ENCODE data around the gene WFDC12. TPM values are rescaled to one million over a fixed set of nuclear protein-coding genes. Genes with fewer than 3 reads are reported as not detected.

Gene WFDC12
- total and polyA plus RNA-seq, 4 experiments from 2014 or later, result not detected

GRCh38 chr20:45085289-45085688, 39.0 kb downstream of the WFDC12 start:
- Histone ChIP-seq H3K4me1 (ENCODE audit: insufficient read depth, low read length) (no peaks in the 10 kb centered on the region), H3K27me3 (ENCODE audit: insufficient read depth, low read length) (no peaks in the 10 kb centered on the region), H3K4me3 (ENCODE audit: low read length in 2 of 2) (no peak overlapping the region), H3K36me3 (ENCODE audit: insufficient read depth, low read length) (peaks cover 26% of the 10 kb centered on the region), H3K9me3 (ENCODE audit: control insufficient read depth in 1 of 2, low read length in 2 of 2) (peaks cover 0 to 8% of the 10 kb centered on the region in 2 donors), H3K27ac (ENCODE audit: low read depth, low read length) (no peak overlapping the region)
- CTCF ChIA-PET (ENCODE audit: partially characterized antibody), result no interaction called here
- peaks cover 2 to 24% (median 10%) of the 10 kb centered on the region in 8 donors for H3K9me3 Mint-ChIP-seq
- H3K27ac Mint-ChIP-seq, result peak overlapping the region in 5 of 7 donors; percentile 22 to 73 (median 60)
- H3K36me3 Mint-ChIP-seq, result peaks cover 59 to 90% of the 10 kb centered on the region in 2 donors
- intact Hi-C loops (cut with micrococcal nuclease), result no loop called here
- H3K4me3 Mint-ChIP-seq, result peak overlapping the region in 1 of 8 donors; percentile 10
- H3K27me3 Mint-ChIP-seq, result no peaks in the 10 kb centered on the region
- no peak for DNase-seq
- H3K4me1 Mint-ChIP-seq, result peaks cover 6 to 22% (median 9%) of the 10 kb centered on the region in 4 donors
- POLR2A ChIA-PET (ENCODE audit: partially characterized antibody), result no interaction called here

DNA sequence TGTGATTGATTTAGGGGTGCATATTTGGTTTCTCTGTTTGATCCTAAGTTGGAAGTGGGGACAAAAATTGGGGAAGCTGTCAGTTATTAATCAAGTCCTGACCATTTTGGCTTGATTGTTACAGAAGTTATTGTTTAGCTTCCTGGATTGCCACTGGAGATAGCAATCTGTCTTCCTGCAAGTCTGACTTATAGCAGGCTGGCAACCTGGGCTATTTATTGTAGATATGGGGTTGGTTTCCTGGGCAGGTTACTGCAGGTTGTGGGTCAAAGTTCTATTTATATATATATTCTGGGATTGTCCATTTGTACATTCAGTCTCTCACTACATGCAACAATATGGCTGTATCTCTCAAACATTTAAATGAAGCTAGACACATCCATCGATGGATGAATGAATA, 41.1 kb downstream of the WFDC12 start:
- peaks cover 6 to 22% (median 11%) of the 10 kb centered on the region in 4 donors for H3K4me1 Mint-ChIP-seq
- Histone ChIP-seq H3K4me1 (ENCODE audit: insufficient read depth, low read length) (no peaks in the 10 kb centered on the region), H3K27me3 (ENCODE audit: insufficient read depth, low read length) (no peaks in the 10 kb centered on the region), H3K27ac (ENCODE audit: low read depth, low read length) (no peak overlapping the region), H3K9me3 (ENCODE audit: control insufficient read depth in 1 of 2, low read length in 2 of 2) (peaks cover 0 to 8% of the 10 kb centered on the region in 2 donors), H3K36me3 (ENCODE audit: insufficient read depth, low read length) (peaks cover 37% of the 10 kb centered on the region), H3K4me3 (ENCODE audit: low read length in 2 of 2) (no peak overlapping the region)
- ChIA-PET CTCF (ENCODE audit: partially characterized antibody) (interaction anchor here (1.1 to 1.4 kb wide), 3 partner anchors 12 to 40 kb away, joined by 3 to 4 read pairs (median 3); no protein-coding TSS in a partner anchor), POLR2A (ENCODE audit: partially characterized antibody) (interaction anchor here (1.0 to 2.3 kb wide), 6 partner anchors 11 to 117 kb away, joined by 3 to 6 read pairs (median 4); partner anchors contain the start of gene STK4)
- peaks cover 79 to 94% of the 10 kb centered on the region in 2 donors for H3K36me3 Mint-ChIP-seq
- H3K27me3 Mint-ChIP-seq, result no peaks in the 10 kb centered on the region
- intact Hi-C loops (cut with micrococcal nuclease), result no loop called here
- peak overlapping the region in 3 of 7 donors; percentile 22 to 81 (median 32) for H3K27ac Mint-ChIP-seq
- no peak overlapping the region for H3K4me3 Mint-ChIP-seq
- DNase-seq, result no peak
- H3K9me3 Mint-ChIP-seq, result peaks cover 2 to 24% (median 10%) of the 10 kb centered on the region in 8 donors

DNA sequence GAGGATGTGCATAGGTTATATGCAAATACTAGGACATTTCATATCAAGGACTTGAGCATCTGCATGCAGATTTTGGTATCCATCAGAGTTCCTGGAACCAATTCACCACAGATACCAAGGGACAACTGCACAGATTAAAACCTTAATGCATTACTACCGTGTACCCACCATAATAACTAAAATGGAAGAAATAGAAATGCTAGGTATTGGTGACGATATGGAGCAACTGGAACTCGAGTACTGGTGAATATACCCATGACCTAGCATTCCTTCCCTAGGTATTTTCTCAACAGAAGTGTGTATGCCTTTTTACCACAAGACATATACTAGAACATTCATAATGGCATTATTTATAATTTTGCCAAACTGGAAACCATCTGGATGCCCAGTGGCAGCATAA, 41.8 kb downstream of the WFDC12 start:
- H3K4me3 ChIP-seq (ENCODE audit: low read length in 2 of 2), result no peak overlapping the region
- intact Hi-C loops (cut with micrococcal nuclease), result no loop called here
- H3K4me1 Mint-ChIP-seq, result peaks cover 6 to 17% (median 11%) of the 10 kb centered on the region in 4 donors
- no peaks in the 10 kb centered on the region for H3K4me1 ChIP-seq (ENCODE audit: insufficient read depth, low read length)
- no peak for DNase-seq
- peak overlapping the region in 1 of 8 donors; percentile 55 for H3K4me3 Mint-ChIP-seq
- no peak overlapping the region for H3K27ac ChIP-seq (ENCODE audit: low read depth, low read length)
- no peaks in the 10 kb centered on the region for H3K27me3 ChIP-seq (ENCODE audit: insufficient read depth, low read length)
- H3K9me3 ChIP-seq (ENCODE audit: control insufficient read depth in 1 of 2, low read length in 2 of 2), result peaks cover 0 to 8% of the 10 kb centered on the region in 2 donors
- H3K36me3 ChIP-seq (ENCODE audit: insufficient read depth, low read length), result peaks cover 41% of the 10 kb centered on the region
- H3K27me3 Mint-ChIP-seq, result no peaks in the 10 kb centered on the region
- peak overlapping the region in 1 of 7 donors; percentile 81 for H3K27ac Mint-ChIP-seq
- peaks cover 2 to 24% (median 10%) of the 10 kb centered on the region in 8 donors for H3K9me3 Mint-ChIP-seq
- peaks cover 83 to 90% of the 10 kb centered on the region in 2 donors for H3K36me3 Mint-ChIP-seq
- ChIA-PET POLR2A (ENCODE audit: partially characterized antibody) (interaction anchor here (1.0 to 2.3 kb wide), 4 partner anchors 10 to 116 kb away, joined by 3 to 6 read pairs (median 4); partner anchors contain the start of gene STK4), CTCF (ENCODE audit: partially characterized antibody) (interaction anchor here (1.4 kb wide), 1 partner anchor 40 kb away, joined by 3 read pairs; no protein-coding TSS in a partner anchor)

DNA sequence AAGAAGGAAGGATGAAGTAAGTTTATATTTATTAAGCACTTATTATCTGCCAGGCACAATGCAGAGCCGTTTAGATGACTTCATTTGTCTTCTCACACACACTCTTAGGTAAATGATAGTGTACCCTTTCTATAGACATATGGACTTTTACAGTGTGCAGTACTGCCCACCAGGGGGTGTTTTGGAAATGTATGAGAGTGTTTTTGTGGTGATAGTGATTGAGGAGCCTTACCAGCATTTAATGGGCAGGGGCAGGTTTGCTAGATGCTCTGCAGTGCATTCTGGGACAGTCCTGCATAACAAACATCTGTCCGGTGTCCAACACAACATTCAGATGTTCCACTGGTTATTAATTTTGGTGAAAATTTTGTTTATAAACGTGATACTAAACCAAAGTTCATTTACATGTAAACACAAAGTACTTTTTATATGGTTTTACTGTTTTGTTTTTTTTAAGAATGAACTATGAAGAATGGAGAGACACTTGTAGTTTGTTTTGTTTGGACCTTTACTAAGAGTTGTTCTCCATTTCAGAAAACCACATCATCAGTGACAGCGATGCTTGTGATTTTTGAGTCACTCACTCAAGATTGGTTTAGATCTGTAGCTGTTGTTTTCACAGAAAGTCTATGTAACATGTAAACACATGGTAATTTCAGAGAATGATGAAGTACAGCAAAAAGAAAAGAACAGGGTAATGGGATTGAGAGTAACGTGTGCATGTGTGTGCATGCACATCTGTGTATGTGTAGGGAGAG, 43.2 kb downstream of the WFDC12 start:
- Mint-ChIP-seq H3K27me3 (no peaks in the 10 kb centered on the region), H3K4me3 (peak overlapping the region in 2 of 8 donors; percentile 2 to 49), H3K36me3 (peaks cover 89 to 92% of the 10 kb centered on the region in 2 donors), H3K4me1 (peaks cover 4 to 13% (median 9%) of the 10 kb centered on the region in 4 donors), H3K27ac (peak overlapping the region in 5 of 7 donors; percentile 31 to 72 (median 62)), H3K9me3 (peaks cover 2 to 24% (median 10%) of the 10 kb centered on the region in 8 donors)
- intact Hi-C loops (cut with micrococcal nuclease), result no loop called here
- no peak for DNase-seq
- H3K27me3 ChIP-seq (ENCODE audit: insufficient read depth, low read length), result no peaks in the 10 kb centered on the region
- ChIA-PET POLR2A (ENCODE audit: partially characterized antibody) (no interaction called here), CTCF (ENCODE audit: partially characterized antibody) (no interaction called here)
- H3K9me3 ChIP-seq (ENCODE audit: control insufficient read depth in 1 of 2, low read length in 2 of 2), result peaks cover 0 to 8% of the 10 kb centered on the region in 2 donors
- peaks cover 51% of the 10 kb centered on the region for H3K36me3 ChIP-seq (ENCODE audit: insufficient read depth, low read length)
- no peak overlapping the region for H3K27ac ChIP-seq (ENCODE audit: low read depth, low read length)
- no peak overlapping the region for H3K4me3 ChIP-seq (ENCODE audit: low read length in 2 of 2)
- H3K4me1 ChIP-seq (ENCODE audit: insufficient read depth, low read length), result no peaks in the 10 kb centered on the region

GRCh38 chr20:45077559-45077958, 46.7 kb downstream of the WFDC12 start:
- Mint-ChIP-seq H3K27ac (no peak overlapping the region), H3K9me3 (peaks cover 2 to 18% (median 10%) of the 10 kb centered on the region in 8 donors), H3K4me1 (peaks cover 3 to 19% (median 16%) of the 10 kb centered on the region in 4 donors), H3K4me3 (no peak overlapping the region), H3K27me3 (no peaks in the 10 kb centered on the region), H3K36me3 (peaks cover 85 to 92% of the 10 kb centered on the region in 2 donors)
- Histone ChIP-seq H3K4me3 (ENCODE audit: low read length in 2 of 2) (no peak overlapping the region), H3K9me3 (ENCODE audit: control insufficient read depth in 1 of 2, low read length in 2 of 2) (peaks cover 0 to 7% of the 10 kb centered on the region in 2 donors), H3K36me3 (ENCODE audit: insufficient read depth, low read length) (peaks cover 81% of the 10 kb centered on the region), H3K4me1 (ENCODE audit: insufficient read depth, low read length) (no peaks in the 10 kb centered on the region), H3K27me3 (ENCODE audit: insufficient read depth, low read length) (no peaks in the 10 kb centered on the region), H3K27ac (ENCODE audit: low read depth, low read length) (no peak overlapping the region)
- intact Hi-C loops (cut with micrococcal nuclease), result no loop called here
- no peak for DNase-seq
- ChIA-PET POLR2A (ENCODE audit: partially characterized antibody) (no interaction called here), CTCF (ENCODE audit: partially characterized antibody) (interaction anchor here (1.0 kb wide), 1 partner anchor 33 kb away, joined by 4 read pairs; no protein-coding TSS in a partner anchor)

Other genes starting within 250 kb of the WFDC12 start
- gene YWHAB, start 238.8 kb downstream of the WFDC12 start, total RNA-seq, result 100 to 1,000 TPM; 245 to 262 TPM
- gene YWHAB, start 238.8 kb downstream of the WFDC12 start, polyA plus RNA-seq, result 100 to 1,000 TPM; 554 to 616 TPM
- 10 to 100 TPM; 46.5 to 50.0 TPM for gene PABPC1L, start 214.4 kb downstream of the WFDC12 start, total RNA-seq
- gene PABPC1L, start 214.4 kb downstream of the WFDC12 start, polyA plus RNA-seq, result under 1 TPM in 1 of 2 donors, not detected in 1; 0.42 TPM
- gene TOMM34, start 164.1 kb downstream of the WFDC12 start, total RNA-seq, result 1 to 10 TPM; 7.6 to 8.5 TPM
- gene TOMM34, start 164.1 kb downstream of the WFDC12 start, polyA plus RNA-seq, result 10 to 100 TPM; 18.7 to 23.4 TPM
- 100 to 1,000 TPM; 358 to 374 TPM for gene STK4, start 158.0 kb downstream of the WFDC12 start, total RNA-seq
- gene STK4, start 158.0 kb downstream of the WFDC12 start, polyA plus RNA-seq, result 100 to 1,000 TPM; 151 to 266 TPM
- under 1 TPM in 1 of 2 experiments, not detected in 1; 0.09 TPM for gene KCNS1, start 23.3 kb downstream of the WFDC12 start, total RNA-seq
- gene KCNS1, start 23.3 kb downstream of the WFDC12 start, polyA plus RNA-seq, result under 1 TPM in 1 of 2 donors, not detected in 1; 0.16 TPM
- not detected for gene WFDC5, start 9.3 kb downstream of the WFDC12 start, total RNA-seq
- gene WFDC5, start 9.3 kb downstream of the WFDC12 start, polyA plus RNA-seq, result not detected
- gene PI3, start 50.4 kb upstream of the WFDC12 start, total RNA-seq, result not detected
- not detected for gene PI3, start 50.4 kb upstream of the WFDC12 start, polyA plus RNA-seq
- gene SEMG1, start 82.6 kb upstream of the WFDC12 start, total RNA-seq, result not detected
- not detected for gene SEMG1, start 82.6 kb upstream of the WFDC12 start, polyA plus RNA-seq
- not detected for gene SEMG2, start 96.9 kb upstream of the WFDC12 start, total RNA-seq
- not detected for gene SEMG2, start 96.9 kb upstream of the WFDC12 start, polyA plus RNA-seq
- not detected for gene SLPI, start 130.1 kb upstream of the WFDC12 start, total RNA-seq
- gene SLPI, start 130.1 kb upstream of the WFDC12 start, polyA plus RNA-seq, result not detected
- gene RBPJL, start 182.4 kb upstream of the WFDC12 start, total RNA-seq, result not detected
- not detected for gene RBPJL, start 182.4 kb upstream of the WFDC12 start, polyA plus RNA-seq
- not detected for gene MATN4, start 183.8 kb upstream of the WFDC12 start, total RNA-seq
- not detected for gene MATN4, start 183.8 kb upstream of the WFDC12 start, polyA plus RNA-seq
- 1 to 10 TPM; 3.8 to 3.9 TPM for gene SDC4, start 224.0 kb upstream of the WFDC12 start, total RNA-seq
- 1 to 10 TPM; 1.2 to 2.3 TPM for gene SDC4, start 224.0 kb upstream of the WFDC12 start, polyA plus RNA-seq
- gene SYS1, start 238.7 kb upstream of the WFDC12 start, total RNA-seq, result 10 to 100 TPM; 56.4 to 56.6 TPM
- 10 to 100 TPM; 24.7 to 30.2 TPM for gene SYS1, start 238.7 kb upstream of the WFDC12 start, polyA plus RNA-seq